NCI-H1105 treated with DMSO at 0.1 percent for 48 hours (cell line): ENCODE measurements around the gene ARHGAP45.

ENCODE experiments used
- DNase-seq: peaks from one replicate; lab custom pipeline; 2025; lab: John Stamatoyannopoulos, UW

The ARHGAP45 gene

DNA sequence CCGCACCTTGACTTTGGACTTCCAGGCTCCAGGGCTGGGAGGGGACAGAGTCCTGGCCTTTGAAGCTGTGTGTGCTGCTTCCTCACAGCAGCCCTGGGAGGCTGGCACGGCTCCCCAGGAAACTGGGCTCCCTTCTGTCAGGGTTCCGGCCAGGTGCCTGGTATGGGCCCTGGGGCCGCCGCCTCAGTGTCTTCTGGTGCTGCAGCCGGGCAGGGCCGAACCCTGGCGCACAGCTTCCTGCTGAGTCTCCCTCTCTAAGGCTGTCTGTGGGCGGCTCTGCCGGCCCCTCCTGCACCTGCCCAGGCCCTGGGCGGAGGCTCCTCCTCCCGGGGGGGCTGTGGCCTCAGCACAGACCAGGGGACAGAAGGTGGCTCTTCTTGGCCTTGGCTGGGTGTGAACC is 69.2 kb downstream of the ARHGAP45 start:
- DNase-seq: no peak
